GM21576 (cell line): ENCODE measurements around the gene MB.
"Not testable (repeated sequence)": the region's sequence is repeated elsewhere in the genome, so short reads cannot be mapped to it uniquely, and the experiment has no call there.

Source experiments
- ATAC-seq: cut with Tn5 transposase; IDR thresholded peaks from one replicate; pipeline ENCODE4 v1.9.1; 2021; ENCODE audit warnings: mild to moderate bottlenecking, moderate library complexity; ENCODE audit not compliant: unreplicated experiment

Gene MB

GRCh38 chr22:35638001-35638400 is 20.9 kb upstream of the MB start:
- ATAC-seq = no peak

DNA sequence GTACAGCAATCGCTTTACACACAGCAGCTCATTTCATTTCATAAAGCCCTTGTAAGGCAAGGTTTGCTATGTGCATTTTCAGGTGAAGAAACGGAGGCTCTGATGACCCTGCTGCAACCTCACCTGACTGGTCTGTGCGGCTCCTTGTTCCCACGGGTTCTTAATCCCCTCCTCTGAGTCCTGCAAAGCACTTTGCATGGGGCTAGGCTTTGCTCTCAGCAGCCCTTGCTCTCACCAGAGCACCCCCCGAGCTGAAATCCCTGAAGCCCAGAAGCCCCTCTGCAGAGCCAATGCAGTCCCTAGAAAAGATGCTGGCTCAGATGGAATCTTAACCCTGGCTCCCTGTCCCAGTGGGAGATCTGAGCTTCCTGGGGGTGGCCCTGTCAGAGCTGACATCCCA is 20.1 kb upstream of the MB start:
- no peak for ATAC-seq

DNA sequence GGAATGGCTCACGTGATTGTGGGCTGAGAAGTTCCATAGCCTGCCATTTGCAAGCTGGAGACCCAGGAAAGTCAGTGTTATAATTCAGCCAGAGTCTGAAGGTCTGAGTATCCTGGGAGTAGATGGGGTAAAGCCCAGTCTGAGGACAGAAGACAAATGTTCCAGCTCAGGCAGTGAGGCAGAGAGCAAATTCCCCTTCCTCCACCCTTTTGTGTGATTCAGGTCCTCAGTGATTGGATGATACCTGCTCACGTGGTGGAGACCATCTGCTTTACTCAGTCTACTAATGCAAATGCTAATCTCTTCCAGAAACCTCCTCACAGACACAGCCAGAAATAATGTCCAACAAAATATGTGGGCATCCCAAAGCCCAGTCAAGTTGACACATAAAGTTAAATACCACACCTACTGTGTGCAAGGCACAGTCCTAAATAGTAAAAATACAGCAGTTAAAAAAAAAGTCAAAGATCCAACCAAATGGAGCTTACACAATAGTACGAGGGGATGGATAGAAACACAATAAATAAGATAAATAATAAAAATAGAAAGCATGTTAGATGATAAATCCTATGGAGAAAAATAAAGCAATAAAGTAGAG is 17.9 kb upstream of the MB start:
- no peak for ATAC-seq

DNA sequence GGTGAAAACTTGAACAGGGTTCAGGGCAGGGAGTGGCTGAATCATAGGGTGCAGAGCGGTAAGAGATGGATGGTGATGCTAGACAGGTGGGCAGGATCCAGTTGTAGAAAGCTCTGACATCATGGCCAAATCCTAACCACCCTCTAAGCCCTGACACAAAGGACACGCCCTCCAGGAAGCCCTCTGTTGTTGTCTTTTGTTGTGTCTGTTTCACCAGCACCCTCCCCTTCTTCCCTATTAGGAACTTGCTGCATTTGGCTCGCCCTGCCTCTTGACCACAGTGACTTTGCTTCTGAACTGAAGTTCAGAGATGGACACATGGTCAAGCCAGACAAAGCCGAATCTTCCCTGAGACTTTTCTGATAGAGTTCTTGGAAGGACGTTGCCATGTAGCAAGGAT is 16.9 kb upstream of the MB start:
- no peak for ATAC-seq

DNA sequence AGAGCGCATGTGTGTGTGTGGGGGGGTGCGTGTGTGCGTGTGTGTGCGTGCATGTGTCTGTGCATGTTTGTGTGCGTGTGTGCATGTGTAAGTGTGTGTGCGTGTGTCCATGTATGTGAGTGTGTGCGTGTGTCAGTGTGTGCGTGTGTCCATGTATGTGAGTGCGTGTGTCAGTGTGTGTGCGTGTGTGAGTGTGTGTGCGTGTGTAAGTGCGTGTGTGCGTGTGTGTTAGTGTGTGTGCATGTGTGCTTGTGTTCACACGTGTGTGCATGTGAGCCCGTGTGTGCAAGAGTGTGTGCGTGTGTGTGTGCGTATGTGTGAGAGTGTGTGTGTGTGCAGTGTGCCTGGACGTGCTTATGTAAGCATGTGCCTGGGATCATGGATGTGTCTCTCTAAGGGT is 16.4 kb upstream of the MB start:
- ATAC-seq = no peak

- no peak for ATAC-seq
Measured at GRCh38 chr22:35632935-35633334, 15.8 kb upstream of the MB start.

- no peak for ATAC-seq
Measured at GRCh38 chr22:35631597-35631996, 14.5 kb upstream of the MB start.

DNA sequence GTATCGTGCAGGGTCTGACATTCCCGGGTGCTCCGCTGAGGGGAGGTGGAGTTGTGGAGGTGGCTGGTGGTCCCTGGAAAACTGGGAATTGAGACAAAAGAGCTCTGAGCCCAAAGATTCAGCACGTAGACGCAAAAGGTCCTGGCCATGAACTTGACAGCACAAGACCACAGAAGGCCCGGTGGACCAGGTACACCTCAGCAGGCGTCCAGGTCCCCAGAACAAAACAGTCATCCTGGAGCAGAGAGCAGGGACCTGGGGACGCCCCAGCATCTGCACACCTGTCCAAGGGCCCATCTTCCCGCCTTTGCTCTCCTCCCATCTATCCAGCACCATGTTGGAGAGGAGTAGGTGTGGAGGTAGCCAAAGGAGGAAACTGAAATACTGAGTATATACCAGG is 13.8 kb upstream of the MB start:
- ATAC-seq = no peak

DNA sequence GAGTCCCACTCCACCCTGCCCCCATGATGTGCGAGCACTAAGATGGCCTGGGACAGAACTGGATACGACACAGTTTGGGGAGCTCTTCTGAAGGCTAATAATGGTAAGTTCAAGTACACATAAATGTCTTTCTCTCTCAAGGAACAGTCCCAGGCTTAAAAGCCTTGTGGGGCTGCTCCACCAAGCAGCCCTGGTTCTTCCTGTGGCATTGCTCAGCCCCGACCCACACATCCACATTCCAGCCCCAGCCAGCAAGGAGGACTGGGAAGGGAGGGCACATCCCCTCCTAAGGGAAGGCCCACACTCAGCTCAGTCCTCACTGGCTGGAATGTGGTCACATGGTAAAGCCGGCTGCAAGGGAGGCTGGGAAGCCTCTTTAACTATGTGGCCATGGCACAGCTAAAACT is 13.3 kb upstream of the MB start:
- ATAC-seq = no peak

- ATAC-seq = no peak
Measured at GRCh38 chr22:35629406-35630216, 12.5 kb upstream of the MB start.

DNA sequence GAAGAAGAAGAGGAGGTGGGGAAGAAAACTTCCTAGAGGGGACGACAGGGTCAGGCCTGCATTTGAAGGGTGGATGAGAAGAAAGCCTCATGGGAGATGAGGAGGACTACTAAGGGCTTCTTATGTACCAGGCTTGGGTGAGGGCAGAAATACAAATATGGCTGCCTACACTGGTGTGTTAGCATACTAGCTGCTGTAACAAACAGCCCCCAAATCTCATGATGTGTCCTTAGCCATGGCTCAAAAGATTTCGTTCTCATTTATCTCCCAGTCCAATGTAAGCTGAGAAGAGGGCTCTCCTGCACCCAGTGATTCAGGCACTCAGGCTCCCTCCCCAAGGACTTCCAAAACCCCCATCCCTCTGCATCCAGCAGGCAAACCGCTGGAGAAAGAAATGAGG is 11.6 kb upstream of the MB start:
- no peak for ATAC-seq

GRCh38 chr22:35627267-35628041 is 10.3 kb upstream of the MB start:
- ATAC-seq = no peak

DNA sequence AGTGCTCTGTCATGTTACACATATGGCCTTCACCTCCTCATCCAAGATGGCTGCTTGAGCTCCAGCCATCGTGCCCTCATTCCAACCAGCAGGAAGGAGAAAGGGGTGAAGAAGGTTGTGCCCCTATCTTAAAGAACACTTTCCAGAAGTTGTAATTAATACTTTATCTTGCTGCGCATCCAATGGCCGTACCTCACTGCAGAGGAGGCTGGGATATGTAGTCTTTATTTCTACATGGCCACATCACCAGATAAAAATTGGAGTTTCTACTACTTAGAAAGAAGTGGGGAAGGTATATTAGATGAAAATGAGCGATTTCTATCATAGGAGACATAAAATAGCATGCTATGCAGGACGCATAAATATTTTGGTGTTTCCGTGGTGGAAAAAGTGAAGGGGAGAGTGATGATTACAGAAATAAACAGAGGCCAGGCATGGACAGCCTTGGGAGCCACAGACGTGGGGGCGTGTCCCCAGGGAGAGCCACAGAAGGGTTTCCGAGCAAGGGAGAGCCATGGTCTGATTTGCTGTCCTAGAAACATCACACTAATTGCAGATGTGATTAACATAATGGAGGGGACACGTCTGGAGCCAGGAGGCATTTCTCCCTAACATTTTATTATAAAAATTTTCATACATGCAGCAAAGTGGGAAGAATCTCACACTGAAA is 8.8 kb upstream of the MB start:
- ATAC-seq = no peak

DNA sequence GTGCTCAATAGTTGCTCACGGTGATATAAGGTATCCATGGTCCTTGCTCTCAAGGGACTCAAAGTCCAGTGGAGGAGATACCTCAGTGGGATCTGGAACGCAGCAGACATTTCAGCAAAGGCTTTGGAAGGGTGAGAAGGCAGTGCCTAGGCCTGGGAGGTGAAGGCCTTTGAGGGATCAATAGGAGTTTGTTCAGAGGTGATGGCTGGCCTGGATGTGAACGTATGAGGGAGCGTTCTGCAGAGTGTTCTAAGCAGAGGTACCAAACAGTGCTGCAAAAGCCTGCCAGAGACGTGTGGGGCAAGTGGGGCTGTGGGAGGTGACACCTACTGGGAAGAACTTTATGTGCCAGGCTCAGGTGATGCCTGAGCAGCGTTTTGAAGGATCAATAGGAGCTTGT is 7.4 kb upstream of the MB start:
- ATAC-seq = no peak

GRCh38 chr22:35623885-35624284 is 6.8 kb upstream of the MB start:
- ATAC-seq = not testable (repeated sequence)

DNA sequence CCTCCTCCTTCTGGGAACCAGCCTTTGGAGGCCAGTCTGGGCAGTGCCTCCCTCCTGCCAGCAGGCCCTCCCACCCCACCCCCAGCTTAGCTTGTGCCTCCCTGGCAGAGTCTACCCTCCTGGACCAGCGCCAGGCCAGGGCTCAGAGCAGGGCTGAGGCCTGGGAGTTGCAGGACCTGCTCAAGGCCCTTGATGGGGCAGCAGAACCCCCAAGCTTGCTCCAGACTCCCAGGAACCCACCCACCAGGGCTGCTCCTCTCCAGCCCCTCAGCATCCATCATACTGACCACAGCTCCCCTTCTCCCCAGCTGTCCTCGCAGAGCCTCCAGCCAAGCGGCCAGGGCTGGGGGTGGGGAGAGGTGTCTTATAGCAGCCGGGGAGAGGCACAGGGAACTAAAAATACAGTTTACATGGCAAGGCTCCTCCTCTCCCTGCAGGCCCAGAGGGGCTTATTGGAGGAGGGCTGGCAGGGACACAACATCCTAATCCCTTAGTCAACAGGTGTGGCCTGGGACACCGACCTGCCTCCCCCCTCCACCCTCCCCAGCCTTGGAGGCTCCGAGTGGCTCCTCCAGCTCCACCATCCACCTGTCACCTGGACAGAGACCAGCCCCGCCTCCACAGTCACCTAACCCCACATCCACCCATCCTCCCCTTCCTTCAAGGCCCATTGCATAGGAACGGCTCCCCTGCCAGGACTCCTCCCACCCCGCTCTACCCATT is 5.2 kb upstream of the MB start:
- no peak for ATAC-seq

- no peak for ATAC-seq
Measured at GRCh38 chr22:35621451-35621850, 4.3 kb upstream of the MB start.

DNA sequence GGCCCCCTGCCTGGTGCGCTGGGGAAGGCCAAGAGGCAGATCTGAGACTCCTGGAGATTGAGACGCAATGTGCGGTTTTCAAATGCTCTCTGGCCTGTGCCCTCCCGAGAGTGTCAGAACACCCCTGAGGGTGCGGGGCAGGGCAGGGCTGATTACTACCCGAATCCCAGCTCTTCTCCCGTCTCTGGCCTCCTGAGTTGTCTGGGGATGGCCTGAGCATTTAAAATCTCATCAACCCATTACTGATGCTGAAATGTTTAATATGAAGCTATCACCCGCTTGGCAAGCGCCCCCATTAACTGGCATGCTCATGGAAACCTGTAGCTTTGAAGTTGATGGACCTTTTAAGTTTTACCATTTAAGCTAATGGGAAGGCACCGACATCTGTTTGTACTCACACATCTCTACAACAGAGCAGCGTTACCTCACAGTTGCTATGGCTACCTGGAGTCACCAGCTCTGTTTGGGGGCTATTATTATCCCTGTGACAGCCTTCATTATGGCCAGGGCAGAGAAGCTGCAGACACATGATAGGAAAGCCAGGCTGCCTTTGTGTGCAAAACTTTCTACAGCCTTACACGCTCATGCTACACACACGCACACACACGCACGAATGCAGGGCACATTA is 3.6 kb upstream of the MB start:
- no peak for ATAC-seq

DNA sequence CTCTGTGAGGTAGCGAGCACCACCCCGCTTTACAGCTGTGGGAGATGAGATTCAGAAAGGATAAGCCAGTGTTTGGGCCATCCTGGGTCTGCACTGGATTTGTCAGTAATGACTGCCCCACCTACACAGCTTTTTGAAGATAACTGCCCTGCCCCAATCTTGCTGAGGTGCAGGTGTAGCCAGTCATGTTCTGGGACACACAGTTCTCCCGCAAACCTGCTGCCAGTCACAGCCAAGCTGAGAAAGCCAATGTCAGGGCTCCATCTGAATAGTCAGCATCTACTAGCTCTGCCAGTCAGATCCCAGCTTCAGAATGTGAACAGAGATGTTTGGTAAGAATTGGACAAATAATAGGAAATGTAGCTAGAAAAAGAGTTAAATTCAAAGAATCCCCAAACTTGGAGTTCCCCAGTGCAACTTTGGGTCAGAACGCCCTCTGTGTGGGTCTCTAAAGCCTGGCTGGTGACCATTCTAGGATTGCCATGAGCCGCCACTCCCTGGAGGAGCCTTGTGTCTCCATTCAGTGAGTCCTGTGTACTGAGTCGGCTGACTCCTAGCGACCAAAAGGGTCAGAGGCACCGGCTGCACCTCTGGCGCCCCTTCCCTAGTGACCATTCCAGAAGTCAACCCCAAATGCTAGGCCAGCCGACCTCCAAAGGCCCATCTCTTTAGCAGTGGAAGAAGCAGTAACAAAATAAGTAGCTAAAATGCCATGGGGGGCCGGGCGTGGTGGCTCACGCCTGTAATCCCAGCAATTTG is 2.4 kb upstream of the MB start:
- no peak for ATAC-seq
